Left lobe of liver (tissue), 1 donor: ENCODE measurements around the gene ELF5. TPM values are rescaled to one million over a fixed set of nuclear protein-coding genes. Genes with fewer than 3 reads are reported as not detected.

Experiments
- total RNA-seq: library from RNA; stranded (reverse); gene quantifications from one replicate; pipeline ENCODE4 v1.2.1, GENCODE V29; 2021
- donor health status: DM: no; HTN: yes; CAD: no.

ELF5 gene
- total RNA-seq, 1 donor from 2014 or later, result 0.10 TPM

Other genes starting within 250 kb of the ELF5 start
- 11.4 TPM for gene ABTB2, start 155.8 kb downstream of the ELF5 start, total RNA-seq
- 363 TPM for gene CAT, start 74.9 kb downstream of the ELF5 start, total RNA-seq
- 2.8 TPM for gene EHF, start 107.3 kb upstream of the ELF5 start, total RNA-seq